IMR-90 (cell line): ENCODE data around the gene SPATA31E1. TPM values are rescaled to one million over a fixed set of nuclear protein-coding genes. Genes with fewer than 3 reads are reported as not detected.

Experiments
- ATAC-seq: fragments of 200-7000 bp; cut with Tn5 transposase; 2 replicates; pipeline ENCODE4 v1.9.1; 2020; ENCODE audit warnings: low read depth, mild to moderate bottlenecking, moderate library complexity
- BruUV-seq: library from RNA; stranded (reverse); fragments of 400-500 nt; replicated peaks from 2 replicates; lab custom pipeline; 2021; lab: Mats Ljungman, UMichigan
- CTCF ChIA-PET: fragments of 300-600 bp; formaldehyde crosslinking; extraction: SDS; loops from one replicate; lab custom pipeline; 2021; ENCODE audit warnings: antibody characterized with exemption; lab: Yijun Ruan, JAX
- POLR2A ChIA-PET: fragments of 300-600 bp; sonication (Branson Sonifier 250); formaldehyde crosslinking; loops from one replicate; lab custom pipeline; 2022; ENCODE audit warnings: antibody characterized with exemption; ENCODE audit not compliant: unreplicated experiment; lab: Charles Lee
- DNase-seq: peaks from one replicate; pipeline ENCODE4 v3.0.0; 2013
- H2AFZ ChIP-seq: replicated peaks from 2 replicates; pipeline ENCODE3; 2013; ENCODE audit warnings: low read length, mild to moderate bottlenecking; ENCODE audit not compliant: poor library complexity
- H2AK5ac ChIP-seq: 2 replicates; pipeline ENCODE4 v1.6.1; 2013; ENCODE audit warnings: low read depth, low read length, inconsistent platforms
- H2AK9ac ChIP-seq: replicated peaks from 2 replicates; pipeline ENCODE3; 2013; ENCODE audit warnings: mild to moderate bottlenecking, low read depth, low read length, moderate library complexity; ENCODE audit not compliant: poor library complexity
- H2BK120ac ChIP-seq: 2 replicates; pipeline ENCODE4 v1.6.1; 2013; ENCODE audit warnings: low read depth, low read length, inconsistent platforms
- H2BK15ac ChIP-seq: 3 replicates; pipeline ENCODE4 v1.6.1; 2013; ENCODE audit warnings: low read depth, low read length, inconsistent platforms
- H2BK20ac ChIP-seq: 2 replicates; pipeline ENCODE4 v1.6.1; 2013; ENCODE audit warnings: low read depth, mild to moderate bottlenecking, inconsistent platforms, low read length, moderate library complexity
- H2BK5ac ChIP-seq: 2 replicates; pipeline ENCODE4 v1.6.1; 2013; ENCODE audit warnings: mild to moderate bottlenecking, low read depth, low read length, inconsistent platforms; ENCODE audit not compliant: poor library complexity, severe bottlenecking
- H3K14ac ChIP-seq: replicated peaks from 2 replicates; pipeline ENCODE4 v1.6.1; 2013; ENCODE audit warnings: low read depth, low read length, inconsistent platforms
- H3K18ac ChIP-seq: 2 replicates; pipeline ENCODE4 v1.6.1; 2013; ENCODE audit warnings: low read depth, low read length, control low read depth
- H3K23ac ChIP-seq: 2 replicates; pipeline ENCODE4 v1.6.1; 2013; ENCODE audit warnings: low read depth, low read length, inconsistent platforms
- H3K27ac ChIP-seq: 2 replicates; pipeline ENCODE4 v1.5.1; 2013; ENCODE audit warnings: mild to moderate bottlenecking, control low read depth, low read length; ENCODE audit not compliant: insufficient read depth
- H3K27me3 ChIP-seq: 2 replicates; pipeline ENCODE4 v1.6.1; 2013; ENCODE audit warnings: low read length; ENCODE audit not compliant: control insufficient read depth, insufficient read depth
- H3K36me3 ChIP-seq: 2 replicates; pipeline ENCODE4 v1.6.1; 2013; ENCODE audit warnings: low read length, mixed read lengths; ENCODE audit not compliant: control insufficient read depth, insufficient read depth
- H3K4ac ChIP-seq: 2 replicates; pipeline ENCODE4 v1.6.1; 2013; ENCODE audit warnings: low read depth, low read length, inconsistent platforms
- H3K4me1 ChIP-seq: 2 replicates; pipeline ENCODE4 v1.6.1; 2013; ENCODE audit warnings: low read length, mixed read lengths; ENCODE audit not compliant: control insufficient read depth, insufficient read depth
- H3K4me2 ChIP-seq: 2 replicates; pipeline ENCODE4 v1.6.1; 2013; ENCODE audit warnings: low read depth, mild to moderate bottlenecking, control low read depth, low read length, moderate library complexity
- H3K4me3 ChIP-seq: 2 replicates; pipeline ENCODE4 v1.5.1; 2013; ENCODE audit warnings: low read depth, mild to moderate bottlenecking, control low read depth, low read length, moderate library complexity; ENCODE audit not compliant: insufficient read depth
- H3K56ac ChIP-seq: 2 replicates; pipeline ENCODE4 v1.6.1; 2013; ENCODE audit warnings: low read length, inconsistent platforms; ENCODE audit not compliant: insufficient read depth; ENCODE audit errors: extremely low read depth
- H3K79me1 ChIP-seq, 2 experiments: 2 replicates each; pipeline ENCODE4 v1.6.1; 2013; ENCODE audit warnings: low read length in 2 of 2, inconsistent platforms in 1 of 2, low read depth in 1 of 2
- H3K9ac ChIP-seq: 2 replicates; pipeline ENCODE4 v1.6.1; 2013; ENCODE audit warnings: low read depth, low read length, control low read depth
- H3K9me1 ChIP-seq: 2 replicates; pipeline ENCODE4 v1.6.1; 2013; ENCODE audit warnings: low read length, inconsistent platforms; ENCODE audit not compliant: insufficient read depth
- H3K9me3 ChIP-seq: 2 replicates; pipeline ENCODE4 v1.6.1; 2013; ENCODE audit warnings: low read length; ENCODE audit not compliant: control insufficient read depth, insufficient read depth
- H4K20me1 ChIP-seq: 2 replicates; pipeline ENCODE4 v1.6.1; 2013; ENCODE audit warnings: low read length, inconsistent platforms; ENCODE audit not compliant: insufficient read depth
- H4K5ac ChIP-seq: 2 replicates; pipeline ENCODE4 v1.6.1; 2013; ENCODE audit warnings: mild to moderate bottlenecking, low read depth, low read length, control low read depth
- H4K8ac ChIP-seq, 2 experiments: 2 replicates each; pipeline ENCODE4 v1.6.1; 2013; ENCODE audit warnings: low read depth in 2 of 2, low read length in 2 of 2, control low read depth in 1 of 2, inconsistent platforms in 1 of 2
- H4K91ac ChIP-seq: 2 replicates; pipeline ENCODE4 v1.6.1; 2013; ENCODE audit warnings: low read depth, low read length, inconsistent platforms; ENCODE audit not compliant: insufficient read depth
- BHLHE40 ChIP-seq: fragments of 150-350 bp; IDR thresholded peaks from 2 replicates; pipeline ENCODE4 v1.6.1; 2016; ENCODE audit warnings: mild to moderate bottlenecking, low read depth, low read length
- CEBPB ChIP-seq: IDR thresholded peaks from 2 replicates; pipeline ENCODE4 v1.6.1; 2012; ENCODE audit warnings: low read depth, low read length, improper control_type of control experiment
- CHD1 ChIP-seq: IDR thresholded peaks from 2 replicates; pipeline ENCODE4 v1.6.1; 2012; ENCODE audit warnings: low read depth, low read length, improper control_type of control experiment
- FOS ChIP-seq: fragments of 150-350 bp; IDR thresholded peaks from 2 replicates; pipeline ENCODE4 v1.6.1; 2016; ENCODE audit warnings: low read depth, low read length
- MAFK ChIP-seq: IDR thresholded peaks from 2 replicates; pipeline ENCODE4 v1.6.1; 2012; ENCODE audit warnings: low read depth, low read length, improper control_type of control experiment
- MAZ ChIP-seq: IDR thresholded peaks from 2 replicates; pipeline ENCODE4 v1.6.1; 2012; ENCODE audit warnings: low read depth, mild to moderate bottlenecking, low read length, improper control_type of control experiment, moderate library complexity, borderline replicate concordance
- MXI1 ChIP-seq: IDR thresholded peaks from 2 replicates; pipeline ENCODE4 v1.6.1; 2012; ENCODE audit warnings: low read depth, mild to moderate bottlenecking, low read length, moderate library complexity, borderline replicate concordance
- NFE2L2 ChIP-seq: fragments of 150-350 bp; IDR thresholded peaks from 2 replicates; pipeline ENCODE4 v1.6.1; 2016; ENCODE audit warnings: low read depth, mild to moderate bottlenecking, low read length
- POLR2A ChIP-seq: IDR thresholded peaks from 2 replicates; pipeline ENCODE4 v1.6.1; 2012; ENCODE audit warnings: mild to moderate bottlenecking, low read depth, low read length
- RAD21 ChIP-seq: IDR thresholded peaks from 2 replicates; pipeline ENCODE4 v1.6.1; 2012; ENCODE audit warnings: low read length, improper control_type of control experiment
- RCOR1 ChIP-seq: IDR thresholded peaks from 2 replicates; pipeline ENCODE4 v1.6.1; 2012; ENCODE audit warnings: mild to moderate bottlenecking, low read length, improper control_type of control experiment; ENCODE audit not compliant: insufficient replicate concordance
- WGBS, 2 experiments: methylation state at CpG; one replicate each; pipeline versions ENCODE4 v1.1.5 to v1.1.7; 2013; ENCODE audit warnings: missing lambda C conversion rate in 2 of 2; ENCODE audit not compliant: insufficient read length in 1 of 2; ENCODE audit errors: extremely low coverage in 2 of 2; 5-methylcytosine and 5-hydroxymethylcytosine counted together
- dilution Hi-C: fragments of 300-500 bp; cut with HindIII; formaldehyde crosslinking; loops from one replicate; pipeline ENCODE4 v1.14.3; 2018; ENCODE audit warnings: low sequenced_read_pairs; ENCODE audit not compliant: unreplicated experiment
- in situ Hi-C: fragments of 300-500 bp; cut with MboI; formaldehyde crosslinking; loops from 3 replicates; pipeline ENCODE4 v1.14.3; 2019; ENCODE audit warnings: low sequenced_read_pairs, inconsistent platforms, mixed read lengths
- intact Hi-C: fragments of 100-400 bp; cut with micrococcal nuclease; formaldehyde crosslinking; loops from 2 replicates; pipeline ENCODE4 v1.10.0; 2022
- polyA plus RNA-seq, 3 experiments: library from polyadenylated mRNA; depleted of rRNA; stranded (reverse); fragments of >200 nt; gene quantifications; 2 replicates each; pipeline ENCODE4 v1.2.3, GENCODE V29; 2012; ENCODE audit warnings: low replicate concordance in 1 of 3
- total RNA-seq: library from RNA; depleted of rRNA; stranded (reverse); fragments of >200 nt; gene quantifications from 2 replicates; pipeline ENCODE4 v1.2.3, GENCODE V29; 2012
- TF ChIP-seq, protein P1 (sequence below): conservative IDR thresholded peaks from 2 replicates; pipeline ENCODE4 v1.5.1; 2012; ENCODE audit warnings: mild to moderate bottlenecking, low read depth, low read length, improper control_type of control experiment
- TF ChIP-seq, protein P2 (sequence below): fragments of 150-350 bp; IDR thresholded peaks from 2 replicates; pipeline ENCODE4 v1.6.1; 2017; ENCODE audit warnings: mild to moderate bottlenecking, antibody characterized with exemption, low read length, low read depth

The SPATA31E1 gene
- total and polyA plus RNA-seq, 2 of the 4 experiments (the other 2 are of a cell fraction), result 0.03 TPM; not detected in 1

GRCh38 chr9:87836951-87837705 lies 45.5 kb upstream of the SPATA31E1 start (continued):
- no peak for TF ChIP-seq MAFK

- TF ChIP-seq CHD1, result no peak
- TF ChIP-seq RCOR1, result no peak
- TF ChIP-seq MAZ, result no peak
- TF ChIP-seq, protein P1, sequence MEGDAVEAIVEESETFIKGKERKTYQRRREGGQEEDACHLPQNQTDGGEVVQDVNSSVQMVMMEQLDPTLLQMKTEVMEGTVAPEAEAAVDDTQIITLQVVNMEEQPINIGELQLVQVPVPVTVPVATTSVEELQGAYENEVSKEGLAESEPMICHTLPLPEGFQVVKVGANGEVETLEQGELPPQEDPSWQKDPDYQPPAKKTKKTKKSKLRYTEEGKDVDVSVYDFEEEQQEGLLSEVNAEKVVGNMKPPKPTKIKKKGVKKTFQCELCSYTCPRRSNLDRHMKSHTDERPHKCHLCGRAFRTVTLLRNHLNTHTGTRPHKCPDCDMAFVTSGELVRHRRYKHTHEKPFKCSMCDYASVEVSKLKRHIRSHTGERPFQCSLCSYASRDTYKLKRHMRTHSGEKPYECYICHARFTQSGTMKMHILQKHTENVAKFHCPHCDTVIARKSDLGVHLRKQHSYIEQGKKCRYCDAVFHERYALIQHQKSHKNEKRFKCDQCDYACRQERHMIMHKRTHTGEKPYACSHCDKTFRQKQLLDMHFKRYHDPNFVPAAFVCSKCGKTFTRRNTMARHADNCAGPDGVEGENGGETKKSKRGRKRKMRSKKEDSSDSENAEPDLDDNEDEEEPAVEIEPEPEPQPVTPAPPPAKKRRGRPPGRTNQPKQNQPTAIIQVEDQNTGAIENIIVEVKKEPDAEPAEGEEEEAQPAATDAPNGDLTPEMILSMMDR, result no peak
- TF ChIP-seq BHLHE40, result no peak
- TF ChIP-seq MAFK, result no peak
- no peak for TF ChIP-seq MXI1
- no peak for TF ChIP-seq POLR2A
- TF ChIP-seq FOS, result no peak
- TF ChIP-seq RAD21, result no peak
- TF ChIP-seq CEBPB, result no peak
- TF ChIP-seq NFE2L2, result no peak
- TF ChIP-seq, protein P2, sequence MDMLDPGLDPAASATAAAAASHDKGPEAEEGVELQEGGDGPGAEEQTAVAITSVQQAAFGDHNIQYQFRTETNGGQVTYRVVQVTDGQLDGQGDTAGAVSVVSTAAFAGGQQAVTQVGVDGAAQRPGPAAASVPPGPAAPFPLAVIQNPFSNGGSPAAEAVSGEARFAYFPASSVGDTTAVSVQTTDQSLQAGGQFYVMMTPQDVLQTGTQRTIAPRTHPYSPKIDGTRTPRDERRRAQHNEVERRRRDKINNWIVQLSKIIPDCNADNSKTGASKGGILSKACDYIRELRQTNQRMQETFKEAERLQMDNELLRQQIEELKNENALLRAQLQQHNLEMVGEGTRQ, result no peak
- H3K4ac ChIP-seq, result no peak overlapping the region
- H3K4me2 ChIP-seq, result no peak overlapping the region
- H2AK9ac ChIP-seq, result no peak overlapping the region
- no peak overlapping the region for H3K4me3 ChIP-seq
- H3K4me1 ChIP-seq, result no peaks in the 10 kb centered on the region
- H2AK5ac ChIP-seq, result no peak overlapping the region
- H3K23ac ChIP-seq, result no peak overlapping the region
- dilution Hi-C loops (no loop called here), in situ Hi-C loops (no loop called here), intact Hi-C loops (no loop called here)
- no peak overlapping the region for H2BK20ac ChIP-seq
- DNase-seq (no peak), ATAC-seq (no peak)
- H4K91ac ChIP-seq, result no peak overlapping the region
- H3K9me3 ChIP-seq, result no peaks in the 10 kb centered on the region
- H3K56ac ChIP-seq, result no peak overlapping the region
- POLR2A ChIA-PET, result no interaction called here
- no peak overlapping the region for H2BK15ac ChIP-seq
- no peaks in the 10 kb centered on the region for H3K9me1 ChIP-seq
- H3K9ac ChIP-seq, result no peak overlapping the region
- no peaks in the 10 kb centered on the region for H3K79me1 ChIP-seq
- no peak overlapping the region for H2BK120ac ChIP-seq
- H3K18ac ChIP-seq, result no peak overlapping the region
- peaks cover 10% of the 10 kb centered on the region for H3K27me3 ChIP-seq
- no peak overlapping the region for H4K5ac ChIP-seq
- CTCF ChIA-PET, result no interaction called here
- H4K20me1 ChIP-seq, result no peaks in the 10 kb centered on the region
- no TSS peak for BruUV-seq
- no peak overlapping the region for H3K27ac ChIP-seq
- no CpG with 5 or more reads among the region's 1 CpG for WGBS, 2 experiments
- no peaks in the 10 kb centered on the region for H3K36me3 ChIP-seq
- H3K14ac ChIP-seq, result no peak overlapping the region
- H4K8ac ChIP-seq, result no peak overlapping the region
- H2BK5ac ChIP-seq, result no peak overlapping the region
- H2AFZ ChIP-seq, result no peak overlapping the region
These were observed 42.5 kb upstream of the SPATA31E1 start for GRCh38 chr9:87840134-87840533.
